HepG2 (cell line): ENCODE data around the gene C2orf92. TPM values are rescaled to one million over a fixed set of nuclear protein-coding genes. Genes with fewer than 3 reads are reported as not detected.

Source experiments
- ATF7 ChIP-seq, 2 experiments: fragments of 450-650 bp in 1 of 2; sonication (generic) in 1 of 2; formaldehyde crosslinking in 1 of 2; IDR thresholded peaks; 2 replicates each; pipeline versions ENCODE4 v1.4.0 to v1.6.1; 2016 to 2020; ENCODE audit warnings: antibody characterized with exemption in 1 of 2, mild to moderate bottlenecking in 1 of 2, missing genetic modification reagents in 1 of 2
- DRAP1 ChIP-seq: IDR thresholded peaks from 2 replicates; pipeline ENCODE4 v1.6.1; 2016; ENCODE audit warnings: missing genetic modification reagents, missing compliant biosample characterization
- FOXP4 ChIP-seq: sonication (generic); formaldehyde crosslinking; IDR thresholded peaks from 2 replicates; pipeline ENCODE4 v1.4.0; 2020; ENCODE audit warnings: missing genetic modification reagents
- MBNL3 ChIP-seq: fragments of 250-450 bp; sonication (Bioruptor Pico); conservative IDR thresholded peaks from 2 replicates; pipeline ENCODE4 v1.8.0; 2022; ENCODE audit warnings: mild to moderate bottlenecking, inconsistent platforms
- MLLT10 ChIP-seq: sonication (generic); formaldehyde crosslinking; IDR thresholded peaks from 2 replicates; pipeline ENCODE4 v1.4.0; 2020; ENCODE audit warnings: missing genetic modification reagents
- PHF8 ChIP-seq: sonication (generic); formaldehyde crosslinking; IDR thresholded peaks from 2 replicates; pipeline ENCODE4 v1.5.0; 2020; ENCODE audit warnings: missing genetic modification reagents
- PRDM4 ChIP-seq: sonication (generic); formaldehyde crosslinking; IDR thresholded peaks from 2 replicates; pipeline ENCODE4 v1.9.0; 2021; ENCODE audit warnings: missing genetic modification reagents, borderline replicate concordance
- SSRP1 ChIP-seq: IDR thresholded peaks from 2 replicates; pipeline ENCODE4 v1.6.1; 2016; ENCODE audit warnings: control low read depth
- WIZ ChIP-seq: sonication (generic); formaldehyde crosslinking; IDR thresholded peaks from 2 replicates; pipeline ENCODE4 v1.5.1; 2020; ENCODE audit warnings: mild to moderate bottlenecking, missing genetic modification reagents
- ZBTB25 ChIP-seq: IDR thresholded peaks from 2 replicates; pipeline ENCODE4 v1.6.1; 2018; ENCODE audit warnings: missing genetic modification reagents
- ZBTB38 ChIP-seq: sonication (generic); formaldehyde crosslinking; IDR thresholded peaks from 2 replicates; pipeline ENCODE4 v1.5.1; 2020; ENCODE audit warnings: mild to moderate bottlenecking, missing genetic modification reagents
- ZMAT3 ChIP-seq: sonication (generic); formaldehyde crosslinking; conservative IDR thresholded peaks from 2 replicates; pipeline ENCODE4 v1.7.0; 2021; ENCODE audit warnings: missing genetic modification reagents
- ZNF362 ChIP-seq: sonication (generic); formaldehyde crosslinking; IDR thresholded peaks from 2 replicates; pipeline ENCODE4 v1.4.0; 2020; ENCODE audit warnings: missing genetic modification reagents, mild to moderate bottlenecking, borderline replicate concordance
- ZNF740 ChIP-seq: sonication (generic); formaldehyde crosslinking; IDR thresholded peaks from 2 replicates; pipeline ENCODE4 v1.4.0; 2020; ENCODE audit warnings: missing genetic modification reagents
- polyA plus RNA-seq, 8 experiments: library from polyadenylated mRNA; depleted of rRNA in 3 of 8; stranded (reverse) in 7 of 8; unstranded in 1 of 8; fragments of >200 nt; fragmentation: Illumina TruSeq in 4 of 8; extraction: Trizol in 4 of 8; gene quantifications; 2 replicates each; pipeline versions ENCODE4 v1.2.1 to v1.2.3, GENCODE V29; 2011 to 2016; ENCODE audit warnings: low read depth in 4 of 8, missing spikeins in 1 of 8, mixed read lengths in 1 of 8; ENCODE audit not compliant: insufficient read depth in 1 of 8
- total RNA-seq, 5 experiments: library from RNA; depleted of rRNA; stranded (reverse); fragments of >200 nt; fragmentation: Illumina TruSeq; extraction: Trizol; gene quantifications; 2 replicates each; pipeline ENCODE4 v1.2.3, GENCODE V29; 2016; ENCODE audit warnings: low read depth in 1 of 5

C2orf92 gene
- total and polyA plus RNA-seq, 2 of the 13 experiments (the other 11 are each of a cell fraction or from before 2014, with no cell fraction given) = 4.9 to 5.0 TPM

GRCh38 chr2:97645112-97645694 lies 24.3 kb upstream of the C2orf92 start (continued):
- TF ChIP-seq PRDM4 = peak; percentile 26; the same call in 1 of the 2 replicates
- TF ChIP-seq ZNF362 (CRISPR knock-in tag) = peak; percentile 39; the same call in 1 of the 2 replicates
- no peak for TF ChIP-seq ATF7 (IDR thresholded peaks at IDR 0.05)
- 0 out of 2 replicates have a peak, but pooled peaks have one; percentile 34 for TF ChIP-seq ATF7 (CRISPR knock-in tag; IDR thresholded peaks at IDR 0.05)
- TF ChIP-seq MBNL3 = no peak
- TF ChIP-seq ZMAT3 = no peak
- no peak for TF ChIP-seq ZBTB25 (CRISPR knock-in tag)
- no peak for TF ChIP-seq MLLT10 (CRISPR knock-in tag)
- TF ChIP-seq SSRP1 = no peak
- TF ChIP-seq DRAP1 (CRISPR knock-in tag) = no peak
- TF ChIP-seq FOXP4 (CRISPR knock-in tag) = no peak
- TF ChIP-seq ZNF740 (CRISPR knock-in tag) = no peak
- TF ChIP-seq ZBTB38 (CRISPR knock-in tag) = peak; percentile 64; the same call in 1 of the 2 replicates
- TF ChIP-seq PHF8 (CRISPR knock-in tag) = no peak
- 0 out of 2 replicates have a peak, but pooled peaks have one; percentile 18 for TF ChIP-seq WIZ (CRISPR knock-in tag)
